Measurements from ENCODE around the gene CYP26B1. TPM values are rescaled to one million over a fixed set of nuclear protein-coding genes. Genes with fewer than 3 reads are reported as not detected.

Gene CYP26B1
- total RNA-seq, 1 donor from 2014 or later = 41.9 TPM

- peak; percentile 69 for DNase-seq (ENCODE audit: low spot score)
Measured at GRCh38 chr2:72155737-72156136, 8.1 kb upstream of the CYP26B1 start.

- no peak for DNase-seq (ENCODE audit: low spot score)
Measured at GRCh38 chr2:72155151-72155550, 7.5 kb upstream of the CYP26B1 start.

- peak; percentile 79 for DNase-seq (ENCODE audit: low spot score)
Measured at GRCh38 chr2:72154386-72154975, 6.8 kb upstream of the CYP26B1 start.

- DNase-seq (ENCODE audit: low spot score) = no peak
Measured at GRCh38 chr2:72153924-72154323, 6.3 kb upstream of the CYP26B1 start.

- DNase-seq (ENCODE audit: low spot score) = peak; percentile 73
Measured at GRCh38 chr2:72153026-72153791, 5.5 kb upstream of the CYP26B1 start.

GRCh38 chr2:72150861-72151356 is 3.2 kb upstream of the CYP26B1 start:
- DNase-seq (ENCODE audit: low spot score) = no peak

GRCh38 chr2:72150157-72150860 is 2.6 kb upstream of the CYP26B1 start:
- peak; percentile 90 for DNase-seq (ENCODE audit: low spot score)

GRCh38 chr2:72149556-72150156 is 2.0 kb upstream of the CYP26B1 start:
- DNase-seq (ENCODE audit: low spot score) = no peak

- DNase-seq (ENCODE audit: low spot score) = peak; percentile 90
Measured at GRCh38 chr2:72148837-72149555, 1.3 kb upstream of the CYP26B1 start.

GRCh38 chr2:72148003-72148836 is 558 bp upstream of the CYP26B1 start:
- DNase-seq (ENCODE audit: low spot score) = peak; percentile 86

GRCh38 chr2:72146347-72147302 is 1.0 kb downstream of the CYP26B1 start:
- DNase-seq (ENCODE audit: low spot score) = peak; percentile 87

- peak; percentile 82 for DNase-seq (ENCODE audit: low spot score)
Measured at GRCh38 chr2:72145658-72146329, 1.9 kb downstream of the CYP26B1 start.

GRCh38 chr2:72145289-72145657 is 2.4 kb downstream of the CYP26B1 start:
- DNase-seq (ENCODE audit: low spot score) = peak; percentile 89

GRCh38 chr2:72144632-72145288 is 2.9 kb downstream of the CYP26B1 start:
- DNase-seq (ENCODE audit: low spot score) = peak; percentile 89

GRCh38 chr2:72144274-72144631 is 3.4 kb downstream of the CYP26B1 start:
- no peak for DNase-seq (ENCODE audit: low spot score)

GRCh38 chr2:72143441-72144273 is 4.0 kb downstream of the CYP26B1 start:
- peak; percentile 89 for DNase-seq (ENCODE audit: low spot score)

Data from mesenteric fat pad (tissue), 1 donor.